Cardiac muscle cell (in vitro differentiated cells and primary cell): ENCODE results near the gene SCD. TPM values are rescaled to one million over a fixed set of nuclear protein-coding genes. Genes with fewer than 3 reads are reported as not detected.
"Not testable (repeated sequence)": the region's sequence is repeated elsewhere in the genome, so short reads cannot be mapped to it uniquely, and the experiment has no call there.

Experiments
- DNase-seq, 2 donors: peaks; one replicate each; pipeline versions ENCODE4 v3.0.0 to v3.0.0-alpha.2; 2010 to 2017; ENCODE audit warnings: low read depth in 1 of 2, low spot score in 1 of 2
- H3K27ac ChIP-seq: fragments of 200-600 bp; sonication (generic); 2 replicates; pipeline ENCODE4 v1.5.1; 2016
- H3K27me3 ChIP-seq: fragments of 200-600 bp; sonication (generic); 2 replicates; pipeline ENCODE4 v1.6.0; 2016; ENCODE audit warnings: control low read depth
- H3K36me3 ChIP-seq: fragments of 200-600 bp; sonication (generic); 2 replicates; pipeline ENCODE4 v1.5.1; 2016; ENCODE audit warnings: control low read depth
- H3K4me1 ChIP-seq: fragments of 200-600 bp; sonication (generic); 2 replicates; pipeline ENCODE4 v1.8.1; 2017; ENCODE audit warnings: low read depth, mild to moderate bottlenecking, mixed run types
- H3K4me3 ChIP-seq: fragments of 200-600 bp; sonication (generic); 2 replicates; pipeline ENCODE4 v1.5.1; 2016; ENCODE audit warnings: mild to moderate bottlenecking
- H3K9me3 ChIP-seq: fragments of 200-600 bp; sonication (generic); 2 replicates; pipeline ENCODE4 v1.5.1; 2017; ENCODE audit warnings: low read depth, mild to moderate bottlenecking, control low read depth
- CTCF ChIP-seq: IDR thresholded peaks from 2 replicates; pipeline ENCODE4 v1.5.1; 2012; ENCODE audit warnings: low read depth, mild to moderate bottlenecking, low read length
- polyA plus RNA-seq: library from polyadenylated mRNA; unstranded; fragments of >200 nt; fragmentation: Nextera tagmentation; extraction: Ambion mirVana; gene quantifications from 2 replicates; pipeline ENCODE4 v1.2.1, GENCODE V29; 2016
- total RNA-seq: library from RNA; depleted of rRNA; stranded (reverse); fragments of >200 nt; gene quantifications from 2 replicates; pipeline ENCODE4 v1.2.3, GENCODE V29; 2016

The SCD gene
- total RNA-seq (149 and 275 TPM in 2 replicates), polyA plus RNA-seq (136 and 246 TPM in 2 replicates)

GRCh38 chr10:100346765-100347567 lies at the start of gene SCD:
Gene SCD, plus strand, starts transcription at chr10:100347233. Its CDS starts 272 bp downstream, at chr10:100347505.
- Histone ChIP-seq H3K9me3 (no peaks in the 10 kb centered on the region), H3K4me1 (peaks cover 45% of the 10 kb centered on the region), H3K36me3 (peaks cover 15% of the 10 kb centered on the region), H3K4me3 (peak within 1 kb of the TSS; percentile 97), H3K27ac (peak within 1 kb of the TSS; percentile 95), H3K27me3 (no peaks in the 10 kb centered on the region)
- peak; percentile 95 to 97 for DNase-seq
- no peak for TF ChIP-seq CTCF

- Histone ChIP-seq H3K36me3 (no peaks in the 10 kb centered on the region), H3K4me3 (no peak overlapping the region), H3K9me3 (no peaks in the 10 kb centered on the region), H3K4me1 (no peaks in the 10 kb centered on the region), H3K27ac (no peak overlapping the region), H3K27me3 (peaks cover 24% of the 10 kb centered on the region)
- TF ChIP-seq CTCF: no peak
- no peak for DNase-seq
Observed at GRCh38 chr10:100297242-100297641, 49.8 kb upstream of the SCD start.

GRCh38 chr10:100301123-100301522 lies 45.9 kb upstream of the SCD start:
- not testable (repeated sequence) for H3K27ac ChIP-seq, DNase-seq

GRCh38 chr10:100303724-100304319 lies 43.2 kb upstream of the SCD start:
- Histone ChIP-seq H3K36me3 (no peaks in the 10 kb centered on the region), H3K4me1 (no peaks in the 10 kb centered on the region), H3K27ac (no peak overlapping the region), H3K9me3 (no peaks in the 10 kb centered on the region), H3K4me3 (no peak overlapping the region), H3K27me3 (peaks cover 15% of the 10 kb centered on the region)
- DNase-seq: peak; percentile 43 to 53
- peak; percentile 70 for TF ChIP-seq CTCF

More at GRCh38 chr10:100301123-100301522, 45.9 kb upstream of the SCD start:
- H3K4me1 ChIP-seq, H3K4me3 ChIP-seq, H3K36me3 ChIP-seq, H3K27me3 ChIP-seq, H3K9me3 ChIP-seq: not testable (repeated sequence)

GRCh38 chr10:100304414-100304813 lies 42.6 kb upstream of the SCD start:
- no peaks in the 10 kb centered on the region for H3K9me3 ChIP-seq
- H3K4me3 ChIP-seq: no peak overlapping the region
- no peak for DNase-seq
- no peak overlapping the region for H3K27ac ChIP-seq
- no peak for TF ChIP-seq CTCF
- H3K4me1 ChIP-seq: no peaks in the 10 kb centered on the region
- H3K27me3 ChIP-seq: peaks cover 15% of the 10 kb centered on the region
- H3K36me3 ChIP-seq: no peaks in the 10 kb centered on the region

GRCh38 chr10:100306861-100307260 lies 40.2 kb upstream of the SCD start:
- Histone ChIP-seq H3K4me3 (no peak overlapping the region), H3K9me3 (no peaks in the 10 kb centered on the region), H3K27ac (no peak overlapping the region), H3K27me3 (peaks cover 22% of the 10 kb centered on the region), H3K36me3 (no peaks in the 10 kb centered on the region), H3K4me1 (no peaks in the 10 kb centered on the region)
- TF ChIP-seq CTCF: no peak
- DNase-seq: no peak
